ENCODE measurements around the gene LGR5. TPM values are rescaled to one million over a fixed set of nuclear protein-coding genes. Genes with fewer than 3 reads are reported as not detected.

Gene LGR5
- total RNA-seq, 1 donor from 2014 or later = 2.7 TPM

GRCh38 chr12:71599210-71599609 lies 159.6 kb downstream of the LGR5 start:
- Histone ChIP-seq H3K27ac (no peak overlapping the region), H3K4me1 (no peaks in the 10 kb centered on the region), H3K36me3 (no peaks in the 10 kb centered on the region), H3K4me3 (no peak overlapping the region), H3K9me3 (no peaks in the 10 kb centered on the region), H3K27me3 (no peaks in the 10 kb centered on the region)
- intact Hi-C loops (cut with DNase I) = no loop called here
- DNase-seq (ENCODE audit: extremely low spot score in 2 of 2) = no peak
- TF ChIP-seq CTCF (IDR thresholded peaks at IDR 0.05) (no peak), POLR2AphosphoS5 (IDR thresholded peaks at IDR 0.05; ENCODE audit: insufficient read depth in 1 of 2, low read depth in 1 of 2) (no peak), POLR2A (IDR thresholded peaks at IDR 0.05) (no peak)

DNA sequence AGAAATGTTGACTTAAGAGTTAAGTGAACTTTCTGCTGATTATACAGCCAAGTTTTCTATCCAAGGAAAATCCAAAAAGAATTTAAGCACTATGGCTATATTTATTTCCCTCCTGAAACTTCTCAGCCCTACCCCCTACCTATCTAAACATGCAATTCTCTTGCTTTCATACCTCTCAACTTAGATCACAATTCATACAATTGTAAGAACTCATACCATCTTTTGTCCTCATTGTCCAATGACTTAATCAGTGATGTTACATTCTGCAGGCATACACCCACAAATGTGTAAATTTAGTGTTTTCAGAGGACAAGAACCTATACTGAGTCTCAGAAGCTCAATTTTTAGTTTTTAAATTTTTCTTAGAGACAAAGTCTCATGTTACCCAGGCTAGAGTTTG lies 161.9 kb downstream of the LGR5 start:
- intact Hi-C loops (cut with DNase I) = no loop called here
- H3K4me3 ChIP-seq = no peak overlapping the region
- no peak for DNase-seq (ENCODE audit: extremely low spot score in 2 of 2)

GRCh38 chr12:71602761-71603577 lies 163.4 kb downstream of the LGR5 start:
- TF ChIP-seq POLR2A (IDR thresholded peaks at IDR 0.05) (no peak), CTCF (IDR thresholded peaks at IDR 0.05) (no peak), POLR2AphosphoS5 (IDR thresholded peaks at IDR 0.05; ENCODE audit: insufficient read depth in 1 of 2, low read depth in 1 of 2) (no peak)
- H3K4me3 ChIP-seq = no peak overlapping the region
- H3K9me3 ChIP-seq = no peaks in the 10 kb centered on the region
- no peaks in the 10 kb centered on the region for H3K4me1 ChIP-seq
- H3K36me3 ChIP-seq = peaks cover 0 to 3% of the 10 kb centered on the region in 2 donors
- no peaks in the 10 kb centered on the region for H3K27me3 ChIP-seq
- no peak overlapping the region for H3K27ac ChIP-seq
- intact Hi-C loops (cut with DNase I) = no loop called here
- DNase-seq (ENCODE audit: extremely low spot score in 2 of 2) = no peak

More for the DNA sequence above, 161.9 kb downstream of the LGR5 start:
- Histone ChIP-seq H3K27me3 (no peaks in the 10 kb centered on the region), H3K9me3 (no peaks in the 10 kb centered on the region), H3K4me1 (no peaks in the 10 kb centered on the region), H3K36me3 (peaks cover 0 to 3% of the 10 kb centered on the region in 2 donors), H3K27ac (no peak overlapping the region)
- no peak for TF ChIP-seq POLR2AphosphoS5 (IDR thresholded peaks at IDR 0.05; ENCODE audit: insufficient read depth in 1 of 2, low read depth in 1 of 2)
- no peak for TF ChIP-seq POLR2A (IDR thresholded peaks at IDR 0.05)
- TF ChIP-seq CTCF (IDR thresholded peaks at IDR 0.05) = no peak

DNA sequence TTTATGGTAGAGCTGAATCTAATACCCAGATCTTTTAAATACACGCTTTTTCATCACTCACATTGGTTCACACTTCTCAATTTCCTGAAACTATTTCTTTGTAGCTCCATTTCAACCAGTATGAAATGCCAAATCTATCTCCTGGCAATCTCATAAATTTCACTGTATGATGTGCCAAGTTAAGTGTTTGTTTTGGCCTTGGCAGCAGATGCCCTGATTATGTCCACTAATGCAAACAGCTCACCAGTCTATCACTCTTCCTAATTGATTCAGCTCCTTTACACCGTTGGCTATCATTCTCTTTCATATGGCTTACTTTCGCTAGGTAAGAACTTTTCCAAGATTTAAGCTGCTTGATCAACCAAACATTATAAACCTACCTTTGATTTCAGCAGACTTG lies 165.4 kb downstream of the LGR5 start:
- H3K4me1 ChIP-seq = no peaks in the 10 kb centered on the region
- intact Hi-C loops (cut with DNase I) = no loop called here
- H3K4me3 ChIP-seq = no peak overlapping the region

More for the DNA sequence above, 165.4 kb downstream of the LGR5 start:
- no peaks in the 10 kb centered on the region for H3K9me3 ChIP-seq
- H3K36me3 ChIP-seq = peaks cover 0 to 10% of the 10 kb centered on the region in 2 donors
- DNase-seq (ENCODE audit: extremely low spot score in 2 of 2) = no peak
- H3K27me3 ChIP-seq = no peaks in the 10 kb centered on the region
- TF ChIP-seq POLR2A (IDR thresholded peaks at IDR 0.05) (no peak), POLR2AphosphoS5 (IDR thresholded peaks at IDR 0.05; ENCODE audit: insufficient read depth in 1 of 2, low read depth in 1 of 2) (no peak), CTCF (IDR thresholded peaks at IDR 0.05) (no peak)
- no peak overlapping the region for H3K27ac ChIP-seq

Measured in vagina (tissue), 2 donors.